NCI-H2029 treated with DMSO at 0.1 percent for 48 hours (cell line): ENCODE results near the gene ANKRD36.
"Not testable (repeated sequence)": the region's sequence is repeated elsewhere in the genome, so short reads cannot be mapped to it uniquely, and the experiment has no call there.

Experiments used
- DNase-seq: peaks from one replicate; lab custom pipeline; 2025; lab: John Stamatoyannopoulos, UW

The ANKRD36 gene

GRCh38 chr2:97113050-97113881, at the start of gene ANKRD36:
TSS of gene ANKRD36 (plus strand) at chr2:97113153. CDS start at chr2:97113740, 587 bp downstream.
- DNase-seq, result not testable (repeated sequence)

DNA sequence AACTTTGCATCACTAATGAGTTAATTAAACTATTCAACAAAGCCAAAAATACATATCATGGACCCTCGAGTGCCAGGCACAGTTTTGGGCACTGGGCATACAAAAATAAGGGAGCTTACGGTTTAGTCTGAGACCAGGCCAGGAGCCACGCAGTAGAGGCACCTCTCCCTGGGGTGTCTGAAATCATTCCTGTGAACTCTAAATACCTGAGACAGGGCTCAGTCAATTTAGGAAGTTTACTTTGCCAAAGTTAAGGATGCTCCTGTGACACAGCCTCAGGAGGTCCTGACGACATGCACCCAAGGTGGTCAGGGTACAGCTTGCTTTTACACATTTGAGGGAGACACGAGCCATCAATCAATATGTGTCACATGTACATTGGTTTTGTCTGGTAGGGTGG, 46.9 kb upstream of the ANKRD36 start:
- DNase-seq, result not testable (repeated sequence)

GRCh38 chr2:97067279-97068004, 45.5 kb upstream of the ANKRD36 start:
- no peak for DNase-seq

DNA sequence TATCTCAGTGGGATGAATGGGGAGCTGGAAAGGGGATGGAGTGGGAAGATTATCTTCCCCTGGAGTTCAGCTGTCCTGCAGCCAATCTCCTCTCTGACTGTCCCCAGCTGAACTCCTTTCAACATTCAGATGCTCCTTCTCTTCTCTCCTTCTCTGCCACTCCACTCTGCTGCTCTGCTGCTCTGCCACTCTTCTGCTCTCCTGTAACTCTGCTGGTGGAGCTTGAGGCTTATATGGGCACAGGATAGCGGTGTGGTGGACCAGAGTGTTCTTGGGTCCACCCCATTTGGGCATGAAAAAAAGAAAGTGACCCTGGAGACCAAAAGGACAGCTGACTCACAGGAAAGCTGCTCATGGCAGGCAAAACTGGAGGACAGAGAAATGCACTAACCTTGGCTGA, 44.9 kb upstream of the ANKRD36 start:
- no peak for DNase-seq

DNA sequence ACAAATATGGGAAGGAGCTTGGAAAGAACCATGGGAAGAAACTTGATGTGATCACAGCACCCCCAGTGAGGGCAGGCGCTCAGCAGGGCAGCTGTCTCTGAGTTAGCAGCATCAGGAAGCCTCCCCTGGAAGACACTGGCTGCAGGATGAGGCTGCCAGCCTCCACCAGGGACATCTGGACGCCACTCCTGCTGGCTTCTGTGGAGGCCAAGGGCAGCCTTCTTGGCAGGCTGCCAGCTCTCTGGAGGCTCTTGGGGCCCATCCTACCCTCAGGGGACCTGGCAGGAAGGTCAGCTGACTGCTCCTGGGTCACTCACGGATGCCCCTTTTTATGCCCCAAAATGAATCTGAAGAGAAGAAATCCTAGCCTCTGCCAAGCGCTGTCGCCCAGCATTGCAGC, 44.2 kb upstream of the ANKRD36 start:
- not testable (repeated sequence) for DNase-seq

GRCh38 chr2:97070915-97071314, 42.0 kb upstream of the ANKRD36 start:
- not testable (repeated sequence) for DNase-seq

DNA sequence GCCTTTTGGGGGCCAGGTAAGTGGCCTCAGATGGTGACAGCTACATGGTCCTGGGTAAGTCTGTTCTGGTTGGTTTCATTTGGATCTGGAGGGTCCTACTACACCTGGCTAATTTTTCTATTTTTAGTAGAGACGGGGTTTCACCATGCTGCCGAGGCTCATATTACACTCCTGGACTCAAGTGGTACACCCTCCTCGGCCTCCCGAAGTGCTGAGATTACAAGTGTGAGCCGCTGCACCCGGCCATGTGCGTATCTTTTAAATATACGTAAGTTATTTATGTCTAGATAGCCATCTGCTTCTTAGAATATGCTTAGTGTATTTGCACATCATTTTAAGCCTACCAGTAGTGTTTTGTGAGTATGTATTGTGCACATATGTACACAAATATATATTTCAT, 35.7 kb upstream of the ANKRD36 start:
- not testable (repeated sequence) for DNase-seq

- not testable (repeated sequence) for DNase-seq
Observed at GRCh38 chr2:97080855-97081254, 32.1 kb upstream of the ANKRD36 start.

- not testable (repeated sequence) for DNase-seq
Observed at GRCh38 chr2:97082206-97082605, 30.7 kb upstream of the ANKRD36 start.

GRCh38 chr2:97083516-97083915, 29.4 kb upstream of the ANKRD36 start:
- DNase-seq, result not testable (repeated sequence)

- DNase-seq, result not testable (repeated sequence)
Observed at GRCh38 chr2:97085093-97085492, 27.9 kb upstream of the ANKRD36 start.

- DNase-seq, result peak; percentile 13
Observed at GRCh38 chr2:97088706-97089105, 24.2 kb upstream of the ANKRD36 start.

DNA sequence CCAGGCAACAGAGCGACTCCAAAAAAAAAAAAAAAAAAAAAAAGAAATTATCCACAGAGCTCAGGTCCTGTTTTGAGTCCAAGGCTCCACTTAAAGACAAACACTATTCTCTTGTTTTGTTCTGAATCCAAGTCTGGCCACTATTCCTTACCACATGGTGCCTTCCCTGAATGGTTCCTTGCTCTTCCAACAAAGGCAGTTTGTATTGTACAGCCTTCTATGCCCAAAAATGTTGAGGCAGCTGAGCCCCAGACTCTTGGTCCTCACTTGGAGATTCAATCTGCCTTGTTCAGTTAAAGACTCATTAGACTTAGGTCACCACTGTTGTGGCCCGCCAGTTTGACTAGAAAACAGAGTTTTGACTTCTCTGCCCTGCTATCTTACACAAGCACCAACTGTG, 20.0 kb upstream of the ANKRD36 start:
- not testable (repeated sequence) for DNase-seq

- not testable (repeated sequence) for DNase-seq
Observed at GRCh38 chr2:97093983-97094771, 18.8 kb upstream of the ANKRD36 start.

GRCh38 chr2:97094772-97095611, 18.0 kb upstream of the ANKRD36 start, which contains the start of gene FAHD2B:
TSS of gene FAHD2B (minus strand) at chr2:97094882. CDS start at chr2:97091706, 3,176 bp downstream.
- DNase-seq, result not testable (repeated sequence)

DNA sequence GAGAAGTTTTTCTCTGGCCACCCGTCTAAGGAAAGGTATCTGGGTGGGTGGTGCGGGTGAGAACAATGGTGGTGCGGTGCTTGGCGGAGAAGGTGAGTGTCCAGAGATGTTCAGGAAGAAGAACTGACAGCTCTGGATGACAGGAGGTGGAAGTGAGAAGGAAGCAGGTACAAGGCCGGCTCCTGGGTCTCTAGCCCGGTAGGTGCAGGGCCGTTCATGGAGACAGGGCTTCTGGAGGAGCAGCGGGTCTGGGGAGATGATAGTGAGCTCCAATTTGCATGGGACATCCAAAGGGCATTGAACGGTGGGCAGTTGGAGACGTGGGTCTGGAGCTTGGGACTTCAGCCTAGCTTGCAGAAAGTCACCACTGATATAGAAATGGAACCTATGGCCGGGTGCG, 17.3 kb upstream of the ANKRD36 start:
- no peak for DNase-seq

DNA sequence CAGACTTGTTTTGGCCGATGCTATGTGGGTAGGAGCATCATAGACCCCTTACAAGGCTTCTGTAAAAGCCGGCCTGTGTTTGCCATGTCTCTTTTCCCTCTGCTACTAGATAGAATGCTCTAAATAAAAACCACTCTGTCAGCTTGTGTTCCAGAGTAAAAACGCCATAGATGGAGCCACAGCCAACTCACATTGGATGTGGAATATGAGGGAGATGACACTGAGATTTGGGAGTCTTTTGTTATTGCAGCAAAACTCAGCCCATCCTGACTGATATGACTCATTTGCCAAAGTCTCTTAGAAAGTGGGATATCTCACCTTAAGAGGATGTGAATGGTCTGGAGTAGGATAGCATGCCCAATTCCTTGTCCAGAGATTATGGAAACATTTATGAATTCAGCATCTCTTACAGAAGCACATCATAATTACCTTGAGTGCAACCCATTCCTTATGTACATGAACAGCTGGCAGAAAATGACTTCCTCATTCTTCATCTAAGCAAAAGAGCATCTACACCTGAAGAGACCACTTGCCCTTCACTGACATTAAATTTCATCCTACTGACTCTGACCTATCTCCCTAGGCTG, 14.1 kb upstream of the ANKRD36 start:
- not testable (repeated sequence) for DNase-seq

- DNase-seq, result not testable (repeated sequence)
Observed at GRCh38 chr2:97106878-97107277, 6.1 kb upstream of the ANKRD36 start.

- DNase-seq, result not testable (repeated sequence)
Observed at GRCh38 chr2:97111246-97111645, 1.7 kb upstream of the ANKRD36 start.

DNA sequence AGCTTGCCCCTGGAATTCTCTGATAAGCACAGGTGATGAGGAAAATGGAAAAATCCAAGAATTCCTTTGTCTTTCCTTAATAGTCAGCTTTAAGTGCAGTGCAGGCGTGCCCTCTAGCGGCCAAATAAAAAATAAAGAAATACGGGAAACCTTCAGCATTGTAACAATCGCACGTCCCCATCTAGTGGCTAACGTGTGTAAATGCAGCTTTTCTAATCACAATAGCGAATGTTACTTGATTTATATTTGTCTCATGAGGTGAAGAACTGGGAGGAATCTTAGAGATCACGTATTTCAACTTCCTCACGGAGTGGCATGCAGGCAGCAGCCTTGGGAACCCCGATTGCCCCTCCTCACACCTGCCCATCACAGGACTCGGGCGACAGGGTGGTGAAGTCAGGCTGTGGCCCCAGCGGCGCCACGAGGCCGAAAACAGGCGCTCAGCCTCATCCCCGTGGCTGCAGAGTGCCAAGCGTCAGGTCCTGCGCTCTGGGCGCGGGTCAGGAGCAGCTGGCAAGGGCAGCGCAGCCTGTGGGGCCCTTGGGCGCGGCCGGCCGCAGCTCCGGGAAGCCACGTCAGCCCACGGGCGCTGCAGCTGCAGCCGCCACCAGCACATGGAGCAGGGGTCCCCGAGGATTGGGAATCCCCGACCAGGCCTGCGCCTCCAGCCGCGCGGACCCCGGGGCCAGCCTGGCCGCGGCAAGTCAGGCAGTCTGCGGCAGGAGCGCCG, 468 bp upstream of the ANKRD36 start:
- not testable (repeated sequence) for DNase-seq
